Activated CD8-positive, alpha-beta memory T cell treated with anti-CD3 and anti-CD28 coated beads for 36 hours (primary cell): ENCODE measurements around the gene CYP27C1. TPM values are rescaled to one million over a fixed set of nuclear protein-coding genes. Genes with fewer than 3 reads are reported as not detected.
"Not testable (repeated sequence)": the region's sequence is repeated elsewhere in the genome, so short reads cannot be mapped to it uniquely, and the experiment has no call there.

Experiments
- CTCF ChIA-PET: fragments of 350-600 bp; sonication (Branson Sonifier 250); formaldehyde crosslinking; loops from one replicate; lab custom pipeline; 2021; ENCODE audit warnings: antibody characterized with exemption; lab: Charles Lee
- POLR2A ChIA-PET: fragments of 350-600 bp; sonication (Branson Sonifier 250); formaldehyde crosslinking; loops from one replicate; lab custom pipeline; 2021; ENCODE audit warnings: antibody characterized with exemption; lab: Charles Lee
- total RNA-seq, 2 experiments: library from RNA; stranded (reverse); gene quantifications; one replicate each; pipeline ENCODE4 v1.2.3, GENCODE V29; 2021

CYP27C1 gene
- total RNA-seq: under 1 TPM in 1 of 2 experiments, not detected in 1; 0.08 TPM

GRCh38 chr2:127220102-127220767, at the start of gene CYP27C1:
Gene CYP27C1, minus strand, starts transcription at chr2:127220299. Its CDS starts 29 bp downstream, at chr2:127220270.
- CTCF ChIA-PET: no interaction called here
- POLR2A ChIA-PET: no interaction called here

- CTCF ChIA-PET: no interaction called here
Observed at GRCh38 chr2:127261804-127262406, 41.8 kb upstream of the CYP27C1 start.

GRCh38 chr2:127259355-127259754, 39.3 kb upstream of the CYP27C1 start:
- POLR2A ChIA-PET: no interaction called here
- CTCF ChIA-PET: no interaction called here

More at GRCh38 chr2:127261804-127262406, 41.8 kb upstream of the CYP27C1 start:
- POLR2A ChIA-PET: no interaction called here

- CTCF ChIA-PET: no interaction called here
- POLR2A ChIA-PET: no interaction called here
Observed at GRCh38 chr2:127256866-127257265, 36.8 kb upstream of the CYP27C1 start.

GRCh38 chr2:127256381-127256780, 36.3 kb upstream of the CYP27C1 start:
- POLR2A ChIA-PET: no interaction called here
- CTCF ChIA-PET: no interaction called here

GRCh38 chr2:127255721-127256120, 35.6 kb upstream of the CYP27C1 start:
- ChIA-PET POLR2A (no interaction called here), CTCF (no interaction called here)

- ChIA-PET POLR2A (no interaction called here), CTCF (no interaction called here)
Observed at GRCh38 chr2:127255146-127255545, 35.0 kb upstream of the CYP27C1 start.

- CTCF ChIA-PET: no interaction called here
- POLR2A ChIA-PET: no interaction called here
Observed at GRCh38 chr2:127254386-127254981, 34.4 kb upstream of the CYP27C1 start.

GRCh38 chr2:127241184-127241583, 21.1 kb upstream of the CYP27C1 start:
- POLR2A ChIA-PET, CTCF ChIA-PET: not testable (repeated sequence)

GRCh38 chr2:127239395-127239794, 19.3 kb upstream of the CYP27C1 start:
- POLR2A ChIA-PET: no interaction called here
- CTCF ChIA-PET: no interaction called here

GRCh38 chr2:127237768-127238167, 17.7 kb upstream of the CYP27C1 start:
- POLR2A ChIA-PET: not testable (repeated sequence)

GRCh38 chr2:127235082-127235702, 15.1 kb upstream of the CYP27C1 start:
- POLR2A ChIA-PET: no interaction called here
- CTCF ChIA-PET: no interaction called here

More at GRCh38 chr2:127237768-127238167, 17.7 kb upstream of the CYP27C1 start:
- CTCF ChIA-PET: not testable (repeated sequence)

GRCh38 chr2:127233710-127234109, 13.6 kb upstream of the CYP27C1 start:
- ChIA-PET CTCF (no interaction called here), POLR2A (no interaction called here)

GRCh38 chr2:127231130-127231865, 11.2 kb upstream of the CYP27C1 start:
- ChIA-PET POLR2A (no interaction called here), CTCF (no interaction called here)

GRCh38 chr2:127229555-127229954, 9.5 kb upstream of the CYP27C1 start:
- ChIA-PET POLR2A (no interaction called here), CTCF (no interaction called here)

- ChIA-PET POLR2A (no interaction called here), CTCF (no interaction called here)
Observed at GRCh38 chr2:127228102-127228501, 8.0 kb upstream of the CYP27C1 start.

GRCh38 chr2:127227264-127227660, 7.2 kb upstream of the CYP27C1 start:
- POLR2A ChIA-PET: not testable (repeated sequence)
- CTCF ChIA-PET: interaction anchor here (1.0 kb wide), 1 partner anchor 159 kb away, joined by 3 read pairs; no protein-coding TSS in a partner anchor

- POLR2A ChIA-PET: no interaction called here
- CTCF ChIA-PET: interaction anchor here (1.0 kb wide), 1 partner anchor 158 kb away, joined by 3 read pairs; no protein-coding TSS in a partner anchor
Observed at GRCh38 chr2:127226520-127227263, 6.6 kb upstream of the CYP27C1 start.

GRCh38 chr2:127226132-127226519, 6.0 kb upstream of the CYP27C1 start:
- CTCF ChIA-PET: interaction anchor here (1.0 kb wide), 1 partner anchor 158 kb away, joined by 3 read pairs; no protein-coding TSS in a partner anchor
- POLR2A ChIA-PET: no interaction called here
